DOHH2 (cell line): ENCODE measurements around the gene DIP2B.

Experiments
- CTCF ChIP-seq: fragments of 200-600 bp; sonication (generic); IDR thresholded peaks from one replicate; pipeline ENCODE4 v1.5.1; 2014; ENCODE audit warnings: antibody characterized with exemption, mild to moderate bottlenecking, low read depth, low read length; ENCODE audit not compliant: poor library complexity, severe bottlenecking
- EZH2phosphoT487 ChIP-seq: fragments of 200-600 bp; sonication (generic); IDR thresholded peaks from 2 replicates; pipeline ENCODE4 v1.6.1; 2017; ENCODE audit warnings: borderline replicate concordance, mild to moderate bottlenecking, antibody characterized with exemption, low read length, moderate library complexity, mixed read lengths

GRCh38 chr12:50525422-50525821 is 20.6 kb downstream of the DIP2B start:
- no peak for TF ChIP-seq CTCF
- TF ChIP-seq EZH2phosphoT487 = no peak
